HG02981 (cell line): Measurements from ENCODE around the gene BRAT1.

ENCODE experiments used
- ATAC-seq: cut with Tn5 transposase; IDR thresholded peaks from one replicate; pipeline ENCODE4 v1.9.1; 2021; ENCODE audit warnings: mild to moderate bottlenecking, moderate library complexity; ENCODE audit not compliant: unreplicated experiment

BRAT1 gene

GRCh38 chr7:2585446-2585845, 30.1 kb upstream of the BRAT1 start:
- no peak for ATAC-seq

- ATAC-seq: no peak
These were observed 28.7 kb upstream of the BRAT1 start for GRCh38 chr7:2583798-2584580.

- ATAC-seq: no peak
These were observed 26.8 kb upstream of the BRAT1 start for GRCh38 chr7:2582006-2582735.

GRCh38 chr7:2580636-2581035, 25.3 kb upstream of the BRAT1 start:
- no peak for ATAC-seq

GRCh38 chr7:2577914-2578680, 22.8 kb upstream of the BRAT1 start:
- ATAC-seq: no peak

- ATAC-seq: no peak
These were observed 21.6 kb upstream of the BRAT1 start for GRCh38 chr7:2576742-2577491.

- ATAC-seq: no peak
These were observed 20.5 kb upstream of the BRAT1 start for GRCh38 chr7:2575733-2576340.

GRCh38 chr7:2575046-2575732, 19.9 kb upstream of the BRAT1 start:
- no peak for ATAC-seq

- no peak for ATAC-seq
These were observed 18.4 kb upstream of the BRAT1 start for GRCh38 chr7:2573761-2574160.

GRCh38 chr7:2572101-2572842, 16.9 kb upstream of the BRAT1 start:
- no peak for ATAC-seq

GRCh38 chr7:2571409-2571808, 16.1 kb upstream of the BRAT1 start:
- no peak for ATAC-seq

- no peak for ATAC-seq
These were observed 14.7 kb upstream of the BRAT1 start for GRCh38 chr7:2570021-2570420.

GRCh38 chr7:2569421-2569820, 14.1 kb upstream of the BRAT1 start:
- ATAC-seq: no peak

GRCh38 chr7:2568521-2569223, 13.3 kb upstream of the BRAT1 start:
- ATAC-seq: no peak

GRCh38 chr7:2567679-2568278, 12.5 kb upstream of the BRAT1 start:
- ATAC-seq: no peak

- ATAC-seq: peak; percentile 65
These were observed 11.8 kb upstream of the BRAT1 start for GRCh38 chr7:2566890-2567678.

- ATAC-seq: peak; percentile 26
These were observed 11.1 kb upstream of the BRAT1 start for GRCh38 chr7:2566348-2566889.
